Glutamatergic neuron (in vitro differentiated cells): ENCODE results near the gene ZNF652. TPM values are rescaled to one million over a fixed set of nuclear protein-coding genes. Genes with fewer than 3 reads are reported as not detected.

ENCODE experiments used
- DNase-seq: peaks from one replicate; pipeline ENCODE4 v3.0.0; 2022
- H3K27ac Mint-ChIP-seq: one replicate; pipeline ENCODE4 v1.8.0; 2020; ENCODE audit warnings: mild to moderate bottlenecking, mixed read lengths, inconsistent platforms; ENCODE audit not compliant: unreplicated experiment
- H3K27me3 Mint-ChIP-seq: one replicate; pipeline ENCODE4 v1.8.0; 2020; ENCODE audit warnings: mild to moderate bottlenecking, moderate library complexity, mixed read lengths, inconsistent platforms; ENCODE audit not compliant: unreplicated experiment
- H3K36me3 Mint-ChIP-seq: one replicate; pipeline ENCODE4 v1.8.0; 2020; ENCODE audit warnings: mild to moderate bottlenecking, mixed read lengths, inconsistent platforms; ENCODE audit not compliant: unreplicated experiment
- H3K4me1 Mint-ChIP-seq: one replicate; pipeline ENCODE4 v1.8.0; 2020; ENCODE audit warnings: mild to moderate bottlenecking, low read depth, mixed read lengths, inconsistent platforms; ENCODE audit not compliant: unreplicated experiment
- H3K4me3 Mint-ChIP-seq: one replicate; pipeline ENCODE4 v1.8.0; 2020; ENCODE audit warnings: mild to moderate bottlenecking, mixed read lengths, inconsistent platforms; ENCODE audit not compliant: unreplicated experiment
- H3K9me3 Mint-ChIP-seq: one replicate; pipeline ENCODE4 v1.8.0; 2020; ENCODE audit warnings: mild to moderate bottlenecking, moderate library complexity, mixed read lengths, inconsistent platforms; ENCODE audit not compliant: unreplicated experiment
- total RNA-seq: library from RNA; stranded (reverse); fragmentation: NEBNext Ultra II Directional; extraction: Animal tissue kit (Norgen Biotek cat#: 25700); gene quantifications from one replicate; pipeline ENCODE4 v1.2.1, GENCODE V29; 2021; ENCODE audit not compliant: unreplicated experiment
- TF ChIP-seq, protein P1 (sequence below): fragments of 200-600 bp; sonication (generic); IDR thresholded peaks from one replicate; pipeline ENCODE4 v1.5.0; 2021; ENCODE audit not compliant: partially characterized antibody, unreplicated experiment

The ZNF652 gene
- total RNA-seq, 1 donor from 2014 or later = 37.4 TPM

DNA sequence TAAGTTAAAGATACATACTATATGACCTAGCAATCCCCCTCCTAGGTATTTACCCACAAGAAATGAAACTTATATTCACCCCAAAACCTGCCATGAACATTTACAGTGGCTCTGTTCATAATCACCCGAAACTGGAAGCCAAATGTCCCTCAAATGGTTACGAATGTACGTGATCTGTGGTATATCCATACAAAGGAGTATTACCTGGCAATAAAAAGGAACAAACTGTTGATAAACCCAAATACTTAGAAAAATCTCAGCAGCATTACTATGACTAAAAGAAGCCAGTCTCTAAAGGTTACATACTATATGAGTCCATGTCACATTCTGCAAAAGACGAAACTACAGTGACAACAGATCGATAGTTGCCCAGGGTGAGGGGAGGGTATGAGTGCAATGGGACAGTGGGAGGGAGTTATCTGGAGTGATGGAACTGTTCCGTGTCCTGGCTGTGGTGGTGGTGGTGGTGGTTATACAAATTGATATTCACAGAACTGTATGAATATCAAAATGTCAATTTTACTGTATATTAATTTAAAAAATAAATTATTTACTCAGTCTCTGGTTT, 9.4 kb downstream of the ZNF652 start:
- DNase-seq = no peak
- peaks cover 2% of the 10 kb centered on the region for H3K27me3 Mint-ChIP-seq
- H3K36me3 Mint-ChIP-seq = no peaks in the 10 kb centered on the region
- H3K27ac Mint-ChIP-seq = no peak overlapping the region
- TF ChIP-seq, protein P1, sequence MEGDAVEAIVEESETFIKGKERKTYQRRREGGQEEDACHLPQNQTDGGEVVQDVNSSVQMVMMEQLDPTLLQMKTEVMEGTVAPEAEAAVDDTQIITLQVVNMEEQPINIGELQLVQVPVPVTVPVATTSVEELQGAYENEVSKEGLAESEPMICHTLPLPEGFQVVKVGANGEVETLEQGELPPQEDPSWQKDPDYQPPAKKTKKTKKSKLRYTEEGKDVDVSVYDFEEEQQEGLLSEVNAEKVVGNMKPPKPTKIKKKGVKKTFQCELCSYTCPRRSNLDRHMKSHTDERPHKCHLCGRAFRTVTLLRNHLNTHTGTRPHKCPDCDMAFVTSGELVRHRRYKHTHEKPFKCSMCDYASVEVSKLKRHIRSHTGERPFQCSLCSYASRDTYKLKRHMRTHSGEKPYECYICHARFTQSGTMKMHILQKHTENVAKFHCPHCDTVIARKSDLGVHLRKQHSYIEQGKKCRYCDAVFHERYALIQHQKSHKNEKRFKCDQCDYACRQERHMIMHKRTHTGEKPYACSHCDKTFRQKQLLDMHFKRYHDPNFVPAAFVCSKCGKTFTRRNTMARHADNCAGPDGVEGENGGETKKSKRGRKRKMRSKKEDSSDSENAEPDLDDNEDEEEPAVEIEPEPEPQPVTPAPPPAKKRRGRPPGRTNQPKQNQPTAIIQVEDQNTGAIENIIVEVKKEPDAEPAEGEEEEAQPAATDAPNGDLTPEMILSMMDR = no peak
- H3K4me1 Mint-ChIP-seq = no peaks in the 10 kb centered on the region
- no peak overlapping the region for H3K4me3 Mint-ChIP-seq
- H3K9me3 Mint-ChIP-seq = peaks cover 1% of the 10 kb centered on the region

- no peak for DNase-seq
- TF ChIP-seq, protein P1 = no peak
- Mint-ChIP-seq H3K27ac (no peak overlapping the region), H3K4me3 (no peak overlapping the region), H3K9me3 (peaks cover 1% of the 10 kb centered on the region), H3K36me3 (no peaks in the 10 kb centered on the region), H3K27me3 (peaks cover 2% of the 10 kb centered on the region), H3K4me1 (no peaks in the 10 kb centered on the region)
These were observed 10.4 kb downstream of the ZNF652 start for GRCh38 chr17:49351572-49352140.

DNA sequence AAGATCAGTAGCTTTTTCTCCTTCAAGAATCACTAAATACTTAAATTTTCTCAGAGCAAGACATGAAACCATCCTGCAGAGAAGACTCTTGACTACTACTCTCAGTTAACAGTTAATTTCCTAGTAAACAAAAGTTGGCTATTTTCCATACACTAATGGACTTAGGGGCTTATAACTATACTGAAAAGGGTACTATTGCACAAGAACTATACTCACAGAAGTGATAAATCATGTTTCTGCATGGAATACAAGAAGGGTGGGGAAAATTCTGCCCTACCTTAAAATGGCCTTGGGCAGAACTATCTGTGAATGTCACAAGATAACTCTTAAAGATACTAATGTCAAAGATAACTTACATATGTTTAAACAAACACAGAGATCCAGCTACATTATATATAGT, 12.5 kb downstream of the ZNF652 start:
- TF ChIP-seq, protein P1 = no peak
- DNase-seq = no peak
- Mint-ChIP-seq H3K4me1 (no peaks in the 10 kb centered on the region), H3K36me3 (no peaks in the 10 kb centered on the region), H3K27ac (no peak overlapping the region), H3K9me3 (no peaks in the 10 kb centered on the region), H3K27me3 (peaks cover 2% of the 10 kb centered on the region), H3K4me3 (no peak overlapping the region)

GRCh38 chr17:49344914-49345313, 17.1 kb downstream of the ZNF652 start:
- H3K27ac Mint-ChIP-seq = no peak overlapping the region
- H3K36me3 Mint-ChIP-seq = no peaks in the 10 kb centered on the region
- H3K9me3 Mint-ChIP-seq = no peaks in the 10 kb centered on the region
- no peaks in the 10 kb centered on the region for H3K4me1 Mint-ChIP-seq
- TF ChIP-seq, protein P1 = no peak
- H3K4me3 Mint-ChIP-seq = no peak overlapping the region
- peaks cover 2% of the 10 kb centered on the region for H3K27me3 Mint-ChIP-seq
- no peak for DNase-seq

DNA sequence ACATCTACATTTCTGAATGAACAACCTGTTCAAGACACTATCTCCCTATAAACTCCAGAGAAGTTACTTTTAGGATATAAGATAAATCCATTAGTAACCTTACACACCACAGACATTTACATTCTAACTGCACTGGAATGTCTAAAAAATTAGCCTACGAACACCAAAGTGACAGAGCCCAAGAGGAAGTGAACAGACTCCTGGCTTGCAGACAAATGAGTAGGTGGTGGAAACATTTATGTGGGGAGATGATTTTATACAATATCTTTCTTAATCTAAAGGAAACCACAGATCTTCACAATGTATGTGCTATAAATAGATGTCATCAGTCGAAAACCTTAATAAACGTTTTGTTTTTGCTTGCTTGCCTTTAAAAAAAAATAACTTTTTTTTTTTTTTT, 18.8 kb downstream of the ZNF652 start:
- H3K9me3 Mint-ChIP-seq = no peaks in the 10 kb centered on the region
- no peak overlapping the region for H3K4me3 Mint-ChIP-seq
- no peak overlapping the region for H3K27ac Mint-ChIP-seq
- H3K4me1 Mint-ChIP-seq = peaks cover 2% of the 10 kb centered on the region
- H3K36me3 Mint-ChIP-seq = no peaks in the 10 kb centered on the region
- DNase-seq = no peak
- TF ChIP-seq, protein P1 = no peak
- H3K27me3 Mint-ChIP-seq = no peaks in the 10 kb centered on the region
